HG02943 (cell line): ENCODE data around the gene CHST13.
"Not testable (repeated sequence)": the region's sequence is repeated elsewhere in the genome, so short reads cannot be mapped to it uniquely, and the experiment has no call there.

Experiments
- ATAC-seq: cut with Tn5 transposase; IDR thresholded peaks from one replicate; pipeline ENCODE4 v1.9.1; 2021; ENCODE audit warnings: mild to moderate bottlenecking, low read depth, moderate library complexity; ENCODE audit not compliant: unreplicated experiment

Gene CHST13

GRCh38 chr3:126524429-126524988 is 554 bp downstream of the CHST13 start:
- no peak for ATAC-seq

GRCh38 chr3:126525091-126525852 is 1.3 kb downstream of the CHST13 start:
- ATAC-seq, result no peak

GRCh38 chr3:126525853-126526667 is 2.1 kb downstream of the CHST13 start:
- ATAC-seq, result no peak

GRCh38 chr3:126526668-126527005 is 2.7 kb downstream of the CHST13 start:
- no peak for ATAC-seq

- no peak for ATAC-seq
Observed at GRCh38 chr3:126527006-126527405, 3.1 kb downstream of the CHST13 start.

- no peak for ATAC-seq
Observed at GRCh38 chr3:126527455-126528211, 3.7 kb downstream of the CHST13 start.

- ATAC-seq, result no peak
Observed at GRCh38 chr3:126528419-126528799, 4.5 kb downstream of the CHST13 start.

- ATAC-seq, result no peak
Observed at GRCh38 chr3:126528800-126529541, 5.0 kb downstream of the CHST13 start.

GRCh38 chr3:126529585-126530170 is 5.7 kb downstream of the CHST13 start:
- no peak for ATAC-seq

- ATAC-seq, result no peak
Observed at GRCh38 chr3:126530171-126531050, 6.5 kb downstream of the CHST13 start.

GRCh38 chr3:126531051-126531330 is 7.0 kb downstream of the CHST13 start:
- no peak for ATAC-seq

GRCh38 chr3:126533506-126533905 is 9.6 kb downstream of the CHST13 start:
- ATAC-seq, result no peak

GRCh38 chr3:126534716-126535115 is 10.8 kb downstream of the CHST13 start:
- not testable (repeated sequence) for ATAC-seq

- ATAC-seq, result no peak
Observed at GRCh38 chr3:126535636-126536035, 11.7 kb downstream of the CHST13 start.

- ATAC-seq, result no peak
Observed at GRCh38 chr3:126536126-126536525, 12.2 kb downstream of the CHST13 start.

GRCh38 chr3:126537116-126537729 is 13.3 kb downstream of the CHST13 start:
- ATAC-seq, result no peak

GRCh38 chr3:126537730-126538281 is 13.9 kb downstream of the CHST13 start:
- ATAC-seq, result no peak

GRCh38 chr3:126538316-126538715 is 14.4 kb downstream of the CHST13 start:
- no peak for ATAC-seq
